C4-2B (cell line): ENCODE measurements around the gene PIWIL4.

Experiments
- ZFX ChIP-seq: fragments of 450-650 bp; IDR thresholded peaks from 2 replicates; pipeline ENCODE4 v1.6.1; 2017
- TF ChIP-seq, protein P1 (sequence below): fragments of 450-650 bp; conservative IDR thresholded peaks from 2 replicates; pipeline ENCODE4 v1.5.1; 2017; ENCODE audit warnings: mild to moderate bottlenecking

DNA sequence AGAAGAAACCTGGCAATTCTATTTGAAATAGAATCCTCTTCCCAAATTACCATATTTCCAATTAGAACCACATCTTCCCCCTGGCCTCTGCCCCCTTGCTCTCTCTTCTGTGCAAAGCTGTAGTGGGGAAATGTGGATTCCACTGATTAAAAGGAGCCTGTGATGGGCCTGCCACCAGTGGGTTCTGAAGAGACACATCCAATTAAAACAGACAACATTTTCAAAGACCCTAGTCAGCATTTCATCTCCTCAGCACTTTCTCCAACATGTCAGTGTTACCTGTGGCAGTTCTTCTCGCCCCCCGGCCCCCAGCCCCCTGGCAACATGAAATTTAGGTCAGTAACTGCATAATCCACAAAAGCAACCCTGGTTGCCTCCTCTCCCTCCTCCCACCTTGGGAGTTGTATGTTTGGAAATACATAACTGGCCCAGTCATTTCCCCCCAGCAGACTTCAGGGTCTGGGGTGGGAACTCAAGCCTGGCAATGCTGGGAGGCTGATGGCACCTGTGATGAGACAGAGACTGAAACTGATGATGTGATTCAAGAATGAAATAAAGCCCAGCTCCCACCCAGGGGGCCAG is 101.1 kb downstream of the PIWIL4 start:
- TF ChIP-seq, protein P1, sequence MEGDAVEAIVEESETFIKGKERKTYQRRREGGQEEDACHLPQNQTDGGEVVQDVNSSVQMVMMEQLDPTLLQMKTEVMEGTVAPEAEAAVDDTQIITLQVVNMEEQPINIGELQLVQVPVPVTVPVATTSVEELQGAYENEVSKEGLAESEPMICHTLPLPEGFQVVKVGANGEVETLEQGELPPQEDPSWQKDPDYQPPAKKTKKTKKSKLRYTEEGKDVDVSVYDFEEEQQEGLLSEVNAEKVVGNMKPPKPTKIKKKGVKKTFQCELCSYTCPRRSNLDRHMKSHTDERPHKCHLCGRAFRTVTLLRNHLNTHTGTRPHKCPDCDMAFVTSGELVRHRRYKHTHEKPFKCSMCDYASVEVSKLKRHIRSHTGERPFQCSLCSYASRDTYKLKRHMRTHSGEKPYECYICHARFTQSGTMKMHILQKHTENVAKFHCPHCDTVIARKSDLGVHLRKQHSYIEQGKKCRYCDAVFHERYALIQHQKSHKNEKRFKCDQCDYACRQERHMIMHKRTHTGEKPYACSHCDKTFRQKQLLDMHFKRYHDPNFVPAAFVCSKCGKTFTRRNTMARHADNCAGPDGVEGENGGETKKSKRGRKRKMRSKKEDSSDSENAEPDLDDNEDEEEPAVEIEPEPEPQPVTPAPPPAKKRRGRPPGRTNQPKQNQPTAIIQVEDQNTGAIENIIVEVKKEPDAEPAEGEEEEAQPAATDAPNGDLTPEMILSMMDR, result no peak
- TF ChIP-seq ZFX, result no peak
